SU-DHL-6 (cell line): Measurements from ENCODE around the gene MARK2.

Source experiments
- H2AFZ ChIP-seq: fragments of 200-600 bp; sonication (generic); 2 replicates; pipeline ENCODE4 v1.6.1; 2014; ENCODE audit warnings: low read depth, mild to moderate bottlenecking, moderate library complexity, mixed read lengths, antibody characterized with exemption, low read length; ENCODE audit not compliant: severe bottlenecking
- H3F3A ChIP-seq: fragments of 200-600 bp; shearing (Covaris generic); 2 replicates; pipeline ENCODE4 v1.6.0; 2016; ENCODE audit warnings: antibody characterized with exemption, mild to moderate bottlenecking; ENCODE audit not compliant: insufficient read depth
- H3K27ac ChIP-seq: fragments of 200-600 bp; sonication (generic); 2 replicates; pipeline ENCODE4 v1.5.1; 2016; ENCODE audit warnings: low read depth, mild to moderate bottlenecking, low read length, moderate library complexity, mixed read lengths
- H3K27me3 ChIP-seq: fragments of 200-600 bp; sonication (generic), shearing (Covaris generic); 2 replicates; pipeline ENCODE4 v1.6.0; 2014; ENCODE audit warnings: mild to moderate bottlenecking, low read length
- H3K36me3 ChIP-seq: fragments of 200-600 bp; sonication (generic); 2 replicates; pipeline ENCODE4 v1.6.1; 2014; ENCODE audit warnings: mild to moderate bottlenecking, low read length, mixed read lengths
- H3K4me2 ChIP-seq: fragments of 300-600, 200-600 bp; shearing (Covaris generic), sonication (generic); 2 replicates; pipeline ENCODE4 v1.6.0; 2014; ENCODE audit warnings: low read length, low read depth, mild to moderate bottlenecking; ENCODE audit not compliant: poor library complexity, severe bottlenecking
- H3K4me3 ChIP-seq: fragments of 200-600 bp; sonication (generic); 2 replicates; pipeline ENCODE4 v1.5.1; 2014; ENCODE audit warnings: antibody characterized with exemption, low read length, mild to moderate bottlenecking, mixed read lengths; ENCODE audit not compliant: insufficient read depth, poor library complexity, severe bottlenecking
- H3K79me2 ChIP-seq: fragments of 200-600 bp; sonication (generic); 2 replicates; pipeline ENCODE4 v1.6.1; 2014; ENCODE audit warnings: mild to moderate bottlenecking, low read length, moderate library complexity; ENCODE audit not compliant: insufficient read depth
- H3K9ac ChIP-seq: fragments of 200-600 bp; sonication (generic); 2 replicates; pipeline ENCODE4 v1.7.0; 2014; ENCODE audit warnings: mild to moderate bottlenecking, low read length
- H3K9me2 ChIP-seq: fragments of 200-600 bp; sonication (generic); replicated peaks from 2 replicates; pipeline ENCODE4 v1.6.1; 2014; ENCODE audit warnings: low read length; ENCODE audit not compliant: insufficient read depth
- H3K9me3 ChIP-seq: fragments of 200-600 bp; sonication (generic); 2 replicates; pipeline ENCODE4 v1.6.1; 2014; ENCODE audit warnings: low read length, mixed read lengths; ENCODE audit not compliant: insufficient read depth
- H4K20me1 ChIP-seq: fragments of 200-600 bp; sonication (generic); 2 replicates; pipeline ENCODE4 v1.6.1; 2014; ENCODE audit warnings: low read depth, mild to moderate bottlenecking, antibody characterized with exemption, low read length, moderate library complexity, mixed read lengths
- EZH2phosphoT487 ChIP-seq: fragments of 200-600 bp; sonication (generic), shearing (Covaris generic); conservative IDR thresholded peaks from 2 replicates; pipeline ENCODE4 v1.6.1; 2018; ENCODE audit warnings: mild to moderate bottlenecking, antibody characterized with exemption, low read length, moderate library complexity, mixed read lengths
- TF ChIP-seq, protein P1 (sequence below): fragments of 200-600 bp; sonication (generic); IDR thresholded peaks from one replicate; pipeline ENCODE4 v1.5.1; 2017; ENCODE audit warnings: antibody characterized with exemption, mild to moderate bottlenecking, low read length, moderate library complexity; ENCODE audit not compliant: insufficient read depth, poor library complexity, severe bottlenecking

The MARK2 gene

DNA sequence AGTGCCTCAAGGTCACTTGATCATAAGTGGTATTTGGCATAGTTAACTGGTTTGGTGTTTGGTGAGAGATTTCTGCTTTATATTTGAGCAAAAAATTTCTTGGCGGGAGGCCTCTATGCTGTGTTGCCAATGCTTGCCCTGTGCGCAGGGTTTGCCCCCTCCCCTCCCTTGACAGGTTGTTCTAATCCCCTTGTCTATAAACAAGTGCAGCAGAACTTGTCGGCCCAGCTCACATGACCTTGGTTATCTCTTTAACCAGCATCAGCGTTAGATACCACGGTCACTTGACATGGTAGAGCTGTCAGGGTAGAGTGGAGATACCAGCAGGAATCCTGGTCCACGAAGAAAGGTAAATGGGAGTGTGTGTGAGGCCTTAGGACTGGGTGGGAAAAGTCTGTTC lies 35.6 kb downstream of the MARK2 start:
- Histone ChIP-seq H3K27me3 (no peaks in the 10 kb centered on the region), H3K27ac (no peak overlapping the region), H3K9ac (no peak overlapping the region), H3K4me3 (no peak overlapping the region), H3K9me2 (no peaks in the 10 kb centered on the region), H3K36me3 (0 out of 2 replicates have a peak, but pooled peaks cover 3% of the 10 kb centered on the region), H3K4me2 (no peak overlapping the region), H2AFZ (no peak overlapping the region), H3K9me3 (no peaks in the 10 kb centered on the region), H3K79me2 (peaks cover 90% of the 10 kb centered on the region), H4K20me1 (no peaks in the 10 kb centered on the region; the same call in 1 of the 2 replicates), H3F3A (no peaks in the 10 kb centered on the region; the same call in 1 of the 2 replicates)
- TF ChIP-seq, protein P1, sequence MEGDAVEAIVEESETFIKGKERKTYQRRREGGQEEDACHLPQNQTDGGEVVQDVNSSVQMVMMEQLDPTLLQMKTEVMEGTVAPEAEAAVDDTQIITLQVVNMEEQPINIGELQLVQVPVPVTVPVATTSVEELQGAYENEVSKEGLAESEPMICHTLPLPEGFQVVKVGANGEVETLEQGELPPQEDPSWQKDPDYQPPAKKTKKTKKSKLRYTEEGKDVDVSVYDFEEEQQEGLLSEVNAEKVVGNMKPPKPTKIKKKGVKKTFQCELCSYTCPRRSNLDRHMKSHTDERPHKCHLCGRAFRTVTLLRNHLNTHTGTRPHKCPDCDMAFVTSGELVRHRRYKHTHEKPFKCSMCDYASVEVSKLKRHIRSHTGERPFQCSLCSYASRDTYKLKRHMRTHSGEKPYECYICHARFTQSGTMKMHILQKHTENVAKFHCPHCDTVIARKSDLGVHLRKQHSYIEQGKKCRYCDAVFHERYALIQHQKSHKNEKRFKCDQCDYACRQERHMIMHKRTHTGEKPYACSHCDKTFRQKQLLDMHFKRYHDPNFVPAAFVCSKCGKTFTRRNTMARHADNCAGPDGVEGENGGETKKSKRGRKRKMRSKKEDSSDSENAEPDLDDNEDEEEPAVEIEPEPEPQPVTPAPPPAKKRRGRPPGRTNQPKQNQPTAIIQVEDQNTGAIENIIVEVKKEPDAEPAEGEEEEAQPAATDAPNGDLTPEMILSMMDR: no peak
- no peak for TF ChIP-seq EZH2phosphoT487

DNA sequence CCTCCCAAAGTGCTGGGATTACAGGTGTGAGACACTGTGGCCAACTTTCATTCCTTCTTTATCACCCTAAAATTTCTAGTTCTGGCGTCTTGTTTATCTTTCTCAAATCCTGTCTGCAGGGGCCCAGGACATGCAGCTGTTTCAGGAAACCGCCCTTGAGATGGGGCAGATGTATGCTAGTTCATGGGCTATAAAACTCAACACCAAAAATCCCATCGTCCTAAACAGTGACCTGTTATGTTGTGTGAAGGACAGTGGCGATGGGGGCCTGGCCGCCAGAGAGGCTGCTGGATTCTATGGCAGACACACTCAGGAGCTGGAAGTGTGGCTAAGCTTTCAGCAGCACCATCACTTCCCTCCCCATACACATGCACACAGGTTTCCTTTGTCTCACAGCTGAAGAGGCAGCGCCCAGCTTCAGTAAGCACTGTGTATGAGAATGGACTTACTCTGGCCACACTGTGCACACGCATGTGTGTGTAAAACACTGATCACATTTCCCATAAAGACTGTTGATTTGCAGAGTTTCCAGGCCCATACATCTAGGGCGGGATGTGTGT lies 36.7 kb downstream of the MARK2 start:
- no peak overlapping the region for H3K9ac ChIP-seq
- no peak overlapping the region for H3K4me2 ChIP-seq
- no peaks in the 10 kb centered on the region for H3K9me3 ChIP-seq
- no peaks in the 10 kb centered on the region; the same call in 1 of the 2 replicates for H4K20me1 ChIP-seq
- peaks cover 90% of the 10 kb centered on the region for H3K79me2 ChIP-seq
- no peak overlapping the region for H3K4me3 ChIP-seq
- H3F3A ChIP-seq: no peaks in the 10 kb centered on the region; the same call in 1 of the 2 replicates
- no peaks in the 10 kb centered on the region for H3K9me2 ChIP-seq
- no peaks in the 10 kb centered on the region for H3K27me3 ChIP-seq
- no peaks in the 10 kb centered on the region for H3K36me3 ChIP-seq
- no peak for TF ChIP-seq EZH2phosphoT487
- TF ChIP-seq, protein P1: no peak
- no peak overlapping the region for H2AFZ ChIP-seq
- no peak overlapping the region for H3K27ac ChIP-seq

DNA sequence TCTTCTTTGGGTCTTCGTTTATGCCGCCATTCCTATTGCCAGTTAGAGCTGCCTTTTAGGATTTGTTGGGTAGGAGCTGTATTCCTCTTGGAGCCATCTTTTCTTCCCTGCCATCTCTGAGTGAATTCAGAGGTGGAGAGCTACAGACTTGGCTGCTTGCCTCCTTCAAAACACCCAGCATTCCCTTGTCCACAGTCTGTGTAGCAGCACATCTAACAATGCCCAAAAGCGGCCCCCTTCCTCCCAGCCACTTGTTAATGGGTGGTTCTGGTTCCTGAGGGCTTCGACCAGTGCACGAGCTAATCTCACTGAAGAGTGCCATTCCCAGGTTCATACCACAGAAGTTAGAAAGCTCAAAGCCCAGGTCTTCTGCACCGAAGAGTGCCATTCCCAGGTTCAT lies 37.7 kb downstream of the MARK2 start:
- no peak overlapping the region for H3K4me2 ChIP-seq
- no peaks in the 10 kb centered on the region; the same call in 1 of the 2 replicates for H4K20me1 ChIP-seq
- H3K9ac ChIP-seq: no peak overlapping the region
- H2AFZ ChIP-seq: no peak overlapping the region
- H3K4me3 ChIP-seq: no peak overlapping the region
- no peaks in the 10 kb centered on the region for H3F3A ChIP-seq
- no peaks in the 10 kb centered on the region for H3K9me3 ChIP-seq
- H3K9me2 ChIP-seq: no peaks in the 10 kb centered on the region
- H3K27ac ChIP-seq: no peak overlapping the region
- H3K27me3 ChIP-seq: no peaks in the 10 kb centered on the region
- TF ChIP-seq EZH2phosphoT487: no peak
- TF ChIP-seq, protein P1: no peak
- H3K36me3 ChIP-seq: no peaks in the 10 kb centered on the region
- peaks cover 89% of the 10 kb centered on the region for H3K79me2 ChIP-seq
